ENCODE measurements around the gene BCAR1.

Gene BCAR1

DNA sequence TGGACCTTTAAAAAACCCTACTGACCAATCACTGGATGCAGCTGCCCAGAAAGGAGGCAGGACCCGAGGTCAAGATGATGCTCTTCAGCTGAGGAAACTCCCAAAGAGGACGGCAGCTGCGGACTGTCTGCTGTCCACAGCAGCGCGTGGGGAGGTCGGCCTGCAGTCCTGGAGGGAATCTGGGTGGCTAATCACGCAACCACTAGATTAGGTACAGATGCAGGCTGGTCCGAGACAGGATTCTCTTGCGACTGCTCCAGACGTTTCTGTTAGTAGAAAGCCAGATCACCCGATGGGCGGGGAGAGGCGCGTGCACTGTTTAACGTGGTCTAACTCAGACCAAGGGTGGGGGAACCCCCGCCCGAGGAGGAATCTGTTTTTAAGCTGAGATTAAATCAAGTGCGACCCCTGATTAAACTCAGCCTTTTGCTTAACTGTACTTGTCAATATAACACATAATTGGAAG is 53.3 kb downstream of the BCAR1 start:
- DNase-seq, result no peak

DNA sequence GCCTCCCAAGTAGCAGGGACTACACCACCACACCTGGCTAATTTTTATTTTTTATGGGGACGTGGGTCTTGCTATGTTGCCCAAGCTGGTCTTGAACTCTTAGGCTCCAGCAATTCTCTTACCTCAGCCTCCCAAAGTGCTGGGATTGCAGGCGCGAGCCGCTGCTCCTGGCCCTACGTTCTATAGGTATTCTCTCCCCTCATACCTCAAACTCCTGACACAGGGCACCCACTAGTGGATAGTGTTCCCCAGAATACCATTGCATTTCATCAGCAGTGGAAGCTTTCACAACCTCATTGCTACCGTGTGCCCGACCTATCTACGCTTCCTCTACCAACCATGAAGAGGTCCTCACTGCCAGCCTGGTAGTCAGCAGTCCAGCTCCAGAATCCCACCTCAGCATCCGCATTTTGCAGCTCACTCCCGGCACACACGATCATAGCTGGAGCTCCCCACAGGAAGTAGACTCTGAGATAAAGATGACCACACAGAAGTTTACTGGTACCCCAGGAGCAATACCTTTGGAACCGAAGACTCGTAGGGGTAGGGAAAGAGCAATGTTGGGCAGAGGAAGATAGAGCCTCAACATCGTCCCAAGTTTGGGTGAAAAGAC is 53.8 kb downstream of the BCAR1 start:
- DNase-seq, result no peak

DNA sequence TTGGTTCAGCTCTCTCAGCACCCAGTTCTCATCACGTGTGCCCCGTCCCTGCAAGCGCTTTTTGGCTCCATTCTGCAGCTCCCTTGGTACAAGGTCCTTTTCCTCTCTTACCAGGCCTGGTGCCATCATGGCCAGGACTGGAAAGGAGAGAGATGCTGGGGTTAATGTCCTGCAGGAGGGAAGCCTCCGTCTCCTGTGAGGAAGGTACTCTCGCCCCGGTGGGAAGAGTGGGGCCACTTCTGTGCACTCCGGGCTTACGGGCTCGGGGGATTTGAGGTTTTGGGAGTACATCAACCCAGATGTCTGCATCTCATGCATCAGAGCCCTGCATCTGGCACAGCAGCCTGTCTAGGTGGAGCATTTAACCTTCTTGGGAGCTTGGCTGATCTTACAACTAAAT is 54.6 kb downstream of the BCAR1 start:
- no peak for DNase-seq

DNA sequence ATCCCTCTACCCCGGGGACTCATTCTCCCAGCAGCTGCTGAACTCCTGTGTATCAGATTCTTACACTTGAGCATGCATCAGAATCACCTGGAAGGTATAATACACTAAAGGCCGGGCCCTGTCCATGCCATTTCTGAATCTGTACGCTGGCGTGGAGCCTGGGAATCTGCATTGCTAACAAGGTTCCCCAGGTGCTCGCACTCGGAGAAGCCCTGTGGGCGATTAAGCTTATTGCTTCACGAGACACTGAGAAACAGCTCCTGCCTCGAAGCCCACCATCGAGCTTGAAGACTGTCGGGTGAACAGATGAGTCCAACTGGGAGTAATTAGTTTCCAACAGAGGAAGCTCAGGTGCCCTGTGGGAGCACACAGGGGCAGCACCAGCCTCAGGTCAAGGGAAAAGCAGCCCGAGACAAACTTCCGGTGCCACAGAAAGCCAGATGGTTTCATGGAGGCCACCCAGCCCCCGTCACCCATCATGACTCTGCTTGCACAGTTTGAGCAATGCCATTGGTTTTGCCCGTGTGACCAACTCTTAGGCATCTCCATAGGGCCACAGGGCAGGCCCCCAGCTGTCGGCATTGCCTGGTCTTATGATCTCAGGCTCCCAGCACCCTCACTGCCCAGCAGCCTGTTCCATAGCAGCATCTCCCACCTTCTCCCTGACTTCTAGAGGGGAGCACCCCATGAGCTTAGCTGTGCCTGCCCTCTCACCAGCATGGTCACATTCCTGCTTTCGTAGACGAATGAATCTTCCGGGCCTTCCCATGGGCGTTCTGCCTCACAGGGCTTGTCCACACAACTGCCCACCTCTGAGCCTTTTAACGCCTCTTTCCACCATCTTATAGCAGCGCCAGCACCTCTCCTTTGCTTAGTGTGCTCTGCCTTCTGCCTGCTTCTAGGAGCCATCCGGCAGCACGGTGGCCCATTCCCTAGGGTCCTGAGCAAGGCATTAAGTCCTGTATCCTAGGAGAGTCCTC is 55.3 kb downstream of the BCAR1 start:
- DNase-seq, result no peak

DNA sequence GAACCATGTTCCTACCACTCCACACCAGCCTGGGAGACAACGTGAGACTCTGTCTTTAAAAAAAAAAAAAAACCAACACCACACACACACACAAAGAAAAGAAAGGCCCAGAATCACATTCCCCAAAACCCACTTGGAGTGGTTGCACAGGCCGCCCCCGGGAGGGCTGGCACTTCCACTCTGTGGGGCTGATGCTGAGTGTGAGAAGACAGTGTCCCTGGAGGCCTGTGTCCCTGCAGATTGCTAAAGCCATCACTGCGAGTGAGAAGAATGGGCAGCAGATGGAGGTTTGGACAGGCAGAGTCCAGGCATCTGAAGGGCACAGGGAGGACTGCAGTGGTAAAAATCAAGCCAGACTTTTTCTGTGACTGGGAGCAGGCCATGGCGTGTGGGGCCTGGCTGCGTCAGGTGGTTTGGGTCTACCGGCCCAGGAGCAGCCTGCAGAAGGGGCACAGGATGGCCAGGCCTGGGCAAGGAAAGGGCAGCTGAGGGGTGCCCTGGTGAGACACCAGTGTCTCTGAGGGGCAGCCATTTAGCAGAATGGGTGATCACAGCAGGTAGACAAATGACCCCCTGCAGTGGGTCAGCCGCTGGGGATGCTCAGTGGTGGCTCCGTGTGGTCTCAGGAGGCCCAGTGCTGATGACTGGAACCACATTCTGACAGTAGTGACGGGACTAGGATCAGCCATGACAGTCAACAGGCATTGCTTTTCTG is 57.5 kb downstream of the BCAR1 start:
- no peak for DNase-seq

DNA sequence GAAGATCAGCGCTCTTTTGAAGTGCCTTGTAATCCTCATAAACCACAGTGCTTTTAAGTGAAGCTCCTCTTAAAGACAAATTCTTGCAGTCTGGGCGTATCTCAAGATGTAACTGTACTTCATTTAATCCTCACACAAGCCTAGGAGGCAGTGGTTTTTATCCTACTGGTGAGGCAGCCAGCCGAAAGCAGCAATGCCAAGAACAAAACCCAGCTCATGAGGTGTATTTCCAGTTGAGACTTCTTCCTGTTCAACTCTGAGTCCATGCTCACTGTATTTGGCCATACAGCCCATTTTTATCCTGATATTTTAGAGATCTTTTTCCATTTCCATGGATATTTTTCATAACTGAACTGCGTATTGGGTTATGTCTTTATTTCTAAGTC is 58.2 kb downstream of the BCAR1 start:
- DNase-seq, result no peak

DNA sequence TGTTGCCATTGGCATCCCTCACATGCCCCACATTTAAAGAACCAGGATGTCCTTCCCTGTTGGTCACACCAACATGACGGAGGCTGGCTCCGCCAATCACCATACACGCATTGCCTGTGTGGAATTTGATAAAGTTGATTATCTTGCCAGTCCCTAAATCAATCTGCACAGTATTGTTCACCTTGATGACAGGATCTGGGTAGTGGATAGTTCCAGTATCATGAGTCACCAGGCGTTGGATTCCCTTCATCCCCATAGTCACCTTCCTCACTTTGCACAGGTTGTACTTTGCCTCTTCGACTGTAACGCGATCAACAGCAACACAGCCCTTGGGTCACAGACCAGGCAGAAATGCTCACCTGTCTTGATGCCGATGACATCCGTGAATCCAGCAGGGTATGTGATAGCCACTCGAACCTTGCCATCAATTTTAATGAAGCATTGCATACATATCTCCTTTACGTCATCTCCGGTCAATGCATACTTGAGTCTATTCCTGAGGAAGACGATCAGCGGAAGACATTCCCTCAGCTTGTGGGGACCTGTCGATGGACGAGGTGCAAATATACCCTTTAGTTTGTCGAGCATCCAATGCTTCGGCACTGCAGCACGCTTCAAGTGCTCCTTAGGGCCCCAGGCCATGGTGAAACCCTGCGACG is 58.7 kb downstream of the BCAR1 start:
- no peak for DNase-seq

DNA sequence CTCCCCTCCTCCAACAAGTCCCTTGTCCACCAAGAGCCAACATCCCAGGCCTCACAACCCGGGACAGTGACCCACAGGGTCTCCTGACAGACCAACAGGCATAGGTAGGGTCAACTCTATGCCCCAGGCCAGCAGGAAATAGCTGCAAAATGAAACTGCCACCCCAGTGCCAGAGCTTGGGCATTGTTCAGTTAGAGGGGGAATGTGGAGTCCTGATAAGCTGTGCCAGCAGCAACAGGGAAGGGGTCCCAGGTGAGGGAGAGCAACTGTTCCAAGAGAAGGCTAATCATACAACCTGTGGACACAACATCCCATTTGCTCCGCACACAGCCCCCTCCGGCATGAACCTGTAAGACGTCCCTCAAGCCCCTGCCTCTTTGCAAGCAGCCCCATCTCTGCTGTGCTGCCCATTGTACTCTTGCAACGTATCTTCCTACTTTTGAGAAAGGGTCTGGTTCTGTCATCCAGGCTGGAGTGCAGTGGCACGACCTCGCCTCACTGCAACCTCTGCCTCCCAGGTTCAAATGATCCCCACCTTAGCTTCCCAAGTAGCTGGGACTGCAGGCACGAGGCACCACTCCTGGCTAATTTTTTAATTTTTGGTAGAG is 61.7 kb downstream of the BCAR1 start:
- no peak for DNase-seq

DNA sequence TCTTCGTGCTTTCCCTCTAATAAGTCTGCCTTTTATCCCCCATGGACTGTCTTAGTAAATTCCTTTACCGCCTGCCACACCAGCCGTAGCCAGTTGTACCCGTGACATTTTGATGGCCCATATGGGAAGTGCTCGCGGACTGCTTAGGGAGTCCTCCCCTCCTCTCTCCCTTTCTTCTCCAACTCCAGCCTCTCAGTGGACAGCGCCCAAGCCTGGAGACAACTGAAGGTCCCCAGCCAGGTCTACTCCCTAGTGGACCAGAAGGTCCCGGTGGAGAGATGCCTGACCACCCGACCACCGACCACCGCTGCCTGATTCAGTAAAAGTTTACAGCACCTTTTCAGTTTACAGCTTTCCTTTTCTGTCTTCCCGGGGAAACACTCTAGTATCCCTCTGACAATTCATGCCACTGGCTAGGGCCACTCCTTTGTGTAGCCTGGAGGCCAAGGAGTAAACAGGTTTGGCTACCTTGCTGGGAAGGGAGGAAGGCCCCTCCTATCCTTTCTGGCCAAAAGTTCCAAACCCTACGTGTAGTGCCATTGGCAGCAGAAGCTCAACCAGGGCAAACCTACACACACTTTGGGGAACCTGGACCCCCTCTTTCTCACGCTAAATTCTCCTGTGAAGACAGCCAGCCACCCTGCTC is 62.5 kb downstream of the BCAR1 start:
- DNase-seq, result no peak

DNA sequence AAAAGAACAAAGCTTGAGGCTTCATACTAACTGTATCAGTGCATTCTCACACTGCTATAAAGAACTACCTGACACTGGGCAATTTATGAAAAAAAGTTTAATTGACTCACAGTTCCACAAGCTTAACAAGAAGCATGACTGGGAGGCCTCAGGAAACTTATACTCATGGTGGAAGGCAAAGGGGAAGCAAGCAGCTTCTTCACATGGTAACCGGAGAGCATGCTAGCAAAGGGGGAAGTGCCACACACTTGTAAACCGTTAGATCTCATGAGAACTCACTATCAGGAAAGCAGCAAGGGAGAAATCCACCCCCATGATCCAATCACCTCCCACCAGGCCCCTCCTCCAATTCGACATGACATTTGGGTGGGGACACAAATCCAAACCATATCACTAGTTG is 69.8 kb downstream of the BCAR1 start:
- DNase-seq, result peak; percentile 19 to 27 (median 20)

DNA sequence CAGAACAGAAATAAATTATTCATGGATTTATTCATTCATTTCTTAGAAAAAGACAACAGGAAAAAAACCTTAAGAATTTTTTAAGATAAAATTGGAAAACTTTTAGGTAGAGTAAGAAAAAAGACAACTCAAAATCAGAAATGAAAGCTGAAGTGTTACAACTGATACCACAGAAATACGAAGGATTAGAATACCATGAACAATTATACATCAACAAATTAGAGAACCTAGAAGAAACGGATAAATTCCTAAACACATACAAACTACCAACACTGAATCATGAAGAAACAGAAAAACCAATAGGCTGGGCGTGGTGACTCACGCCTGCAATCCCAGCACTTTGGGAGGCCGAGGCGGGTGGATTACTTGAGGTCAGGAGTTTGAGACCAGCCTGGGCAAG is 72.2 kb downstream of the BCAR1 start:
- DNase-seq, result no peak

Measured in suppressor macrophage treated with lipopolysaccharide for 1 hour (primary cell).